ENCODE measurements around the gene UQCRFS1.
"Not testable (repeated sequence)": the region's sequence is repeated elsewhere in the genome, so short reads cannot be mapped to it uniquely, and the experiment has no call there.

Gene UQCRFS1

GRCh38 chr19:29207403-29208187 is 5.4 kb downstream of the UQCRFS1 start:
- H3K4me1 ChIP-seq: peaks cover 13% of the 10 kb centered on the region
- in situ Hi-C loops (cut with MboI; ENCODE audit: low sequenced_read_pairs): loop anchor here (25.0 kb wide), 1 partner anchor 480 kb away; no protein-coding TSS in a partner anchor
- H3K36me3 ChIP-seq (replicated peaks): peaks cover 38% of the 10 kb centered on the region
- H3K9me3 ChIP-seq; H3K4me3 ChIP-seq; DNase-seq (ENCODE audit: low spot score in 2 of 2); H3K27me3 ChIP-seq (ENCODE audit: low read depth): not testable (repeated sequence)

DNA sequence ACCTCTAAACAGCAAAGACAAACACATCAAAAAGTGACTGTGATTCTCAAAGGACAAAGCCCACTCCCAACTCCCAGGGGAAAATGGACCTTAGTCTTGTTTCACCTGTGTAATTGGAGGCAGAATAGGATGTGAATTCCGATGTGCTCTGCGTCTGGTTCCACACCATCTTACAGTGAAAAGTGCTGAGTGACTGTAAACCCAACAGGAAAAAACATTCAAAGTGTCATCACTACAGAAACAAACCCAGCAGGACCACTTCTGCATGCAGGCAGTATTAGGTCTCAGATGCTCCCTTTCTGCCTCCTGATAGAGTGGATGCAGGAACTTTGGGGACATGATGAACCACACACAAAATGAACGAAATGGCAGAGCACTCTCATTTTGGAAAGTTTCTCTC is 6.5 kb downstream of the UQCRFS1 start:
- H3K27me3 ChIP-seq (ENCODE audit: low read depth): no peaks in the 10 kb centered on the region
- no peak overlapping the region for H3K4me3 ChIP-seq
- in situ Hi-C loops (cut with MboI; ENCODE audit: low sequenced_read_pairs): loop anchor here (25.0 kb wide), 1 partner anchor 481 kb away; no protein-coding TSS in a partner anchor
- DNase-seq (ENCODE audit: low spot score in 2 of 2): no peak
- peaks cover 8% of the 10 kb centered on the region for H3K4me1 ChIP-seq
- peaks cover 34% of the 10 kb centered on the region for H3K36me3 ChIP-seq (replicated peaks)
- no peaks in the 10 kb centered on the region for H3K9me3 ChIP-seq

- Histone ChIP-seq H3K4me1 (no peaks in the 10 kb centered on the region), H3K36me3 (replicated peaks) (peaks cover 16% of the 10 kb centered on the region), H3K4me3 (no peak overlapping the region), H3K9me3 (no peaks in the 10 kb centered on the region), H3K27me3 (ENCODE audit: low read depth) (no peaks in the 10 kb centered on the region)
- DNase-seq (ENCODE audit: low spot score in 2 of 2): no peak
- in situ Hi-C loops (cut with MboI; ENCODE audit: low sequenced_read_pairs): loop anchor here (25.0 kb wide), 1 partner anchor 485 kb away; no protein-coding TSS in a partner anchor
Measured at GRCh38 chr19:29202281-29202680, 10.7 kb downstream of the UQCRFS1 start.

DNA sequence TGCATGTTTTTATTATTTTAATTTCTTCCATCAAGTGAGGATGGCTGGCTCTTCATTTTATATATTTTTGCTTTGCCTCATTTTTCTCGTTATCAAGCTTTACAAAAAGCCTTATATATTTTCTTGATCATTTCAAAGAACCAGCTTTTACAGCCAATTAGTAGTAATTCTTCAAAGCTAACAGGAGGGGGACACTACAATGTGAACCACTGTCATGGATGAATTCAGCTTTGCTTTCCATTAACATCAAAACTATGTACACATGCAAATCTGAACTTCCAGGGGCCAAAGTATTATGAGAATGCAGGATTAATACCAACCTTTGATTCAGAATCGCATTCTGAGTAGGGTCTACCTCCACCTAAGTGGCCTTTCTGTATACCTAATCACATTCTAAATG is 11.1 kb downstream of the UQCRFS1 start:
- DNase-seq (ENCODE audit: low spot score in 2 of 2): no peak
- H3K9me3 ChIP-seq: no peaks in the 10 kb centered on the region
- no peaks in the 10 kb centered on the region for H3K27me3 ChIP-seq (ENCODE audit: low read depth)
- no peaks in the 10 kb centered on the region for H3K4me1 ChIP-seq
- peaks cover 14% of the 10 kb centered on the region for H3K36me3 ChIP-seq (replicated peaks)
- H3K4me3 ChIP-seq: no peak overlapping the region
- in situ Hi-C loops (cut with MboI; ENCODE audit: low sequenced_read_pairs): loop anchor here (25.0 kb wide), 1 partner anchor 485 kb away; no protein-coding TSS in a partner anchor

GRCh38 chr19:29194658-29195057 is 18.3 kb downstream of the UQCRFS1 start:
- no peaks in the 10 kb centered on the region for H3K36me3 ChIP-seq (replicated peaks)
- no peak for DNase-seq (ENCODE audit: low spot score in 2 of 2)
- H3K9me3 ChIP-seq: no peaks in the 10 kb centered on the region
- in situ Hi-C loops (cut with MboI; ENCODE audit: low sequenced_read_pairs): no loop called here
- no peak overlapping the region for H3K4me3 ChIP-seq
- H3K27me3 ChIP-seq (ENCODE audit: low read depth): no peaks in the 10 kb centered on the region
- H3K4me1 ChIP-seq: no peaks in the 10 kb centered on the region

DNA sequence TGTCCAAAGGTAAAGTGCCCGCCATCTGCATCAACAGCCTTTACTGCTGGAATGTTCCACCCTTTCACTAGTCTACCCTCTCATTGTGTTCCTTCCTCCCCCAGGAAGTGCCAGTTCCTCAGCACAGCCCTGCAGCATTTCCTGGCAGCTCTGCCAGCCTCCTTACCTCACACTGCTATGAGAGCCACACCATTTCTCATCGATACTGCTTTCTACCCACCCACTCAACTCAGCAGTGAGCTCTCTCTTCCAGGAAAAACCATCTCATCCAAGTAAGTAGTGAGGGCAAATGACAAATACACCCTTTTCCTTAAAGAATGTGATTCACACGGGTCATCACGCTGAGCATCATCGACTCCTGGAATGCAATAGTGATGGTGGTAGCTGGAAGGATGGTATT is 19.8 kb downstream of the UQCRFS1 start:
- Histone ChIP-seq H3K4me3 (no peak overlapping the region), H3K27me3 (ENCODE audit: low read depth) (no peaks in the 10 kb centered on the region), H3K9me3 (no peaks in the 10 kb centered on the region), H3K4me1 (no peaks in the 10 kb centered on the region), H3K36me3 (replicated peaks) (no peaks in the 10 kb centered on the region)
- in situ Hi-C loops (cut with MboI; ENCODE audit: low sequenced_read_pairs): no loop called here
- DNase-seq (ENCODE audit: low spot score in 2 of 2): no peak

DNA sequence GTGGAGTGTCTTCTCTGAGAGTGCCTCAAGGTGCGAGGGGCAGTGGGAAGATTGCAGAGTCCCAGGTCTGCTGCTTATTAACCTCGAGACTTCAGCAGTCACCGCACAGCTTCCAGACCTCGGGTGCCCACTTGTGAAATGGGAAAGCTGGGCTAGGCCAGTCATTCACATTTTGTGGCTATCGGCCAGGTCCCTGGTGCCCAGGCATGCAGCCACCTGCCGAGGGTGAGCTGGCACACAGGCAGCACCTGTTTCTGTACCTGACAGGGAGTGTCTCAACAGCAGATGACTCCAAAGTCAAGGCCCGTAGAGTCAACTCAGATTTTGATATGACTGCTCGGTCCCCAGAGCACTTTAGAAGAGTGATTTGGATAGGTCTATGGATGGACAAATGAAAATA is 21.9 kb downstream of the UQCRFS1 start:
- in situ Hi-C loops (cut with MboI; ENCODE audit: low sequenced_read_pairs): no loop called here
- H3K4me3 ChIP-seq: no peak overlapping the region
- no peaks in the 10 kb centered on the region for H3K27me3 ChIP-seq (ENCODE audit: low read depth)
- DNase-seq (ENCODE audit: low spot score in 2 of 2): no peak
- no peaks in the 10 kb centered on the region for H3K9me3 ChIP-seq
- H3K36me3 ChIP-seq (replicated peaks): no peaks in the 10 kb centered on the region
- no peaks in the 10 kb centered on the region for H3K4me1 ChIP-seq

DNA sequence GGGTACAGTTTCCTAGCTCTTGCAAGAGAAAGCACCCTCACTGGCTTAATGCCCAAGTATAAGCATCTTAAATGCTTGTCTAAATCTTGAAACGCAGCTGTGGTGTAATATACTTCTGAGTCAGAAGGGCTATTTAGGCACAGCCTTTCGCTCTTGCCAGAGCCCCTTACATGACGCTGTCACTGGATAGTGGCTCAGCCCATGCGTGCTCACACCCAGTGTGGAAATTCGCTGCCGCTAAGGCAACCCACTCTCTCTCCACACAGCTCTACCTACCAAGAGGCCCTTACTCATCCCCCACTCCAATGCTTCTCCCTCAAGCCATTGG is 24.0 kb downstream of the UQCRFS1 start:
- no peak overlapping the region for H3K4me3 ChIP-seq
- in situ Hi-C loops (cut with MboI; ENCODE audit: low sequenced_read_pairs): no loop called here
- H3K9me3 ChIP-seq: no peaks in the 10 kb centered on the region
- DNase-seq (ENCODE audit: low spot score in 2 of 2): no peak
- H3K36me3 ChIP-seq (replicated peaks): no peaks in the 10 kb centered on the region
- H3K4me1 ChIP-seq: no peaks in the 10 kb centered on the region
- H3K27me3 ChIP-seq (ENCODE audit: low read depth): no peaks in the 10 kb centered on the region

DNA sequence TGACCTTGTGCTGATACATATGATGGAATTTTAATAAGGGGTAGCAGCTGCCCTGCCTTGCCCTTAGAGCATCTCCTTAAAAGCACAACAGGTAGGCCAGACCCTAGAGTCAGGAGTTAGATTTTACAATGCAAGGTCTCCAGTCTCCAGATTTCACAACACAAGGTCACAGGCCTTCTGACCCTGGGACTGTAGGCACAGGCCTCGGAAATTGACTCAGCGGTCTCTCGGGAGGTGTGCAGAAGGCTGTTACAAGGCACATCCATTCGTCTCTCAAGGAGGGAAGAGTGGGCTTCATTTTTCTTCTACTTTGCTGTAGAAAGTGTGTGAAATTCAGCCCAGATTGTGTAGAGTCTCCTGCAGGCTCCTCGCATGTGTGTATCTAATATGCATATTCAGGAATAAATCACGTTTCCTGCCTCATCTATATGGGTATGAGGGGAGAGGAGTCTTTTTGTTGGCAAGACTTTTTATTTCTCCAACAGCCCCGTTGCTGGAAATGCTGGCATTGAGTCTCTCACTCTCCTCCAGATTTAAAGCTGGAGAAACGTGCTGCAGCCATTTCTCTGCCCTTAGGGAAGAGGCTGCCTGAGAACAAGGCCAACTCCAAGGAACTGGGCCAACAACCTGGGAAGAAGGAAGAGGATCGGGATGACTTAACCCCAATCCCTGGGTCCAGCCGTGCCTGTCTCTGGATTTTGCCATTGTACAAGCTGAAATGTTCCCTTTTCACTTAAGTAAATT is 24.5 kb downstream of the UQCRFS1 start:
- in situ Hi-C loops (cut with MboI; ENCODE audit: low sequenced_read_pairs): no loop called here
- no peaks in the 10 kb centered on the region for H3K4me1 ChIP-seq
- H3K36me3 ChIP-seq (replicated peaks): no peaks in the 10 kb centered on the region
- H3K27me3 ChIP-seq (ENCODE audit: low read depth): no peaks in the 10 kb centered on the region
- no peak for DNase-seq (ENCODE audit: low spot score in 2 of 2)
- H3K9me3 ChIP-seq: no peaks in the 10 kb centered on the region
- no peak overlapping the region for H3K4me3 ChIP-seq

DNA sequence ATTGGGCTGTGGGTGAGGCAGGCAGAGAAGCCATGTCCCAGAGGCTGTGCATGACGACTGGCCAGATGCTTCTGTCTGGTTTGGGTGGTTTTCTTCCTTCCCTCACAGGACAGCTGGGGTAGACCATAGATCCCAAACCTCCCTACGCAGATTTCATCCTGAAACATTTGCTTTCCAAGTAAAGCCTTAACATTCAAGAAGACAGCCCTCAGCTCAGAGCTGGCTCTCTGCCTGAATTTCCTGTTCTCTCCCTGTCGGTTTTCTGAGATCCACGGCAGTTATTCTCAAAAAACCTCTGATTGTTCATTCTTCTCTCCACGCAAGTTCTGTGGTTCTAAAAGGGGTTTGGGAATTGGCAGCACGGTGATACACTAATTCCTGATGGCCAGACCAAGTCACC is 25.3 kb downstream of the UQCRFS1 start:
- H3K27me3 ChIP-seq (ENCODE audit: low read depth): no peaks in the 10 kb centered on the region
- no peaks in the 10 kb centered on the region for H3K4me1 ChIP-seq
- no peak overlapping the region for H3K4me3 ChIP-seq
- no peaks in the 10 kb centered on the region for H3K36me3 ChIP-seq (replicated peaks)
- in situ Hi-C loops (cut with MboI; ENCODE audit: low sequenced_read_pairs): no loop called here
- no peak for DNase-seq (ENCODE audit: low spot score in 2 of 2)
- no peaks in the 10 kb centered on the region for H3K9me3 ChIP-seq

- Histone ChIP-seq H3K36me3 (replicated peaks) (no peaks in the 10 kb centered on the region), H3K9me3 (no peaks in the 10 kb centered on the region)
- in situ Hi-C loops (cut with MboI; ENCODE audit: low sequenced_read_pairs): no loop called here
Measured at GRCh38 chr19:29185427-29185826, 27.5 kb downstream of the UQCRFS1 start.

GRCh38 chr19:29176981-29177754 is 35.8 kb downstream of the UQCRFS1 start:
- Histone ChIP-seq H3K36me3 (replicated peaks) (no peaks in the 10 kb centered on the region), H3K27me3 (ENCODE audit: low read depth) (no peaks in the 10 kb centered on the region), H3K4me1 (no peaks in the 10 kb centered on the region), H3K9me3 (no peaks in the 10 kb centered on the region; the same call in 1 of the 2 replicates), H3K4me3 (no peak overlapping the region)
- DNase-seq (ENCODE audit: low spot score in 2 of 2): no peak
- in situ Hi-C loops (cut with MboI; ENCODE audit: low sequenced_read_pairs): no loop called here

More at GRCh38 chr19:29185427-29185826, 27.5 kb downstream of the UQCRFS1 start:
- Histone ChIP-seq H3K27me3 (ENCODE audit: low read depth) (no peaks in the 10 kb centered on the region), H3K4me3 (no peak overlapping the region), H3K4me1 (no peaks in the 10 kb centered on the region)
- no peak for DNase-seq (ENCODE audit: low spot score in 2 of 2)

GRCh38 chr19:29173896-29174295 is 39.1 kb downstream of the UQCRFS1 start:
- no peak overlapping the region for H3K4me3 ChIP-seq
- in situ Hi-C loops (cut with MboI; ENCODE audit: low sequenced_read_pairs): no loop called here

More at GRCh38 chr19:29173896-29174295, 39.1 kb downstream of the UQCRFS1 start:
- DNase-seq (ENCODE audit: low spot score in 2 of 2): no peak
- Histone ChIP-seq H3K27me3 (ENCODE audit: low read depth) (no peaks in the 10 kb centered on the region), H3K36me3 (replicated peaks) (no peaks in the 10 kb centered on the region), H3K9me3 (no peaks in the 10 kb centered on the region; the same call in 1 of the 2 replicates), H3K4me1 (no peaks in the 10 kb centered on the region)

Measured in HAP-1 (cell line).